Raji (cell line): ENCODE measurements around the gene DAND5.

Experiments
- POLR2A ChIP-seq: IDR thresholded peaks from 2 replicates; pipeline ENCODE4 v1.6.1; 2011; ENCODE audit warnings: low read depth, low read length, control low read depth; ENCODE audit not compliant: insufficient read depth

DAND5 gene

DNA sequence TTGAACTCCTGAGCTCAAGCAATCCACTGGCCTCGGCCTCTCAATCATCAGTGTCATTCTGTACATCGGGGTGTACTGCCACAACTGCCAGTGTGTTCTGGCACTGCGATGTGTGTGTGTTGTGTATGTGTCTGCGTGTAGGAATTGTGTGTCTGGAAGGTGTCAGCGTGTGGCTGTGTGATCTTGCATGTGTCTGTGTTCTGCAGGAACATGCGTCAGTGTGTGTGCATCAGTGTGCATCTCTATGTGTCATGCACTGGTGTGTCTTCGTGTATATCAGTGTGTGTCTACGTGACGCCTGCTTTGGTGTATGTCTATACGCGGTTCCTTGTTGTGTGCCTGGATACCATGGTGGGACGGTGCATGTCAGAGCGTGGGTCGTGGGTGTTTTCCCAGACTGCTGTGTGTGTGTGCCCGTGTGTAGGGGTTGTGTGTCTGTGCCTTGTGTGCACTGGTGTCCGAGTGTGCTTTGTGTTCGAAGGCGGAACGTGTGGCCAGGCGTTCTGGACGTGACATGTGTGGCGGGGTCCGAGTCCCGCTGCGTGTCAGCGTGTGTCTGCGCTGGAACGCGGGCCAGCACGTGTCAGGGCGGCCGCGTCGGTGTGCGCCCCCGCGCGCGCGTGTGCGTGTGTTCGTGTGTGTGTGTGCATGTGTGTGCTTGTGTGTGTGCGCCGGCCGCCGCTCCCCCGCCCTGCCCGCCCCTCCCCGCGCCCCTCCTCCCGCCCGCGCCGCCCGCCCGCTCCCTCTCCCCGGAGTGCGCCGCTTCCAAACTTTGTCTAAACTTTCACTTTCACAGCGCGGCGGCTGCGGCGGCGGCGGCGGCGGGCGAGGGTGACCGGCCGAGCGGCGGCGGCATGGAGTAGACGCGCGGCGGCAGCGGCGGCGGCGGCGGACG, 25.6 kb downstream of the DAND5 start, which contains the start of gene NFIX:
TSS of gene NFIX (plus strand) at position 775 of the 895 bp plus-strand sequence. CDS start 363 bp downstream, outside the sequence.
- no peak for TF ChIP-seq POLR2A

DNA sequence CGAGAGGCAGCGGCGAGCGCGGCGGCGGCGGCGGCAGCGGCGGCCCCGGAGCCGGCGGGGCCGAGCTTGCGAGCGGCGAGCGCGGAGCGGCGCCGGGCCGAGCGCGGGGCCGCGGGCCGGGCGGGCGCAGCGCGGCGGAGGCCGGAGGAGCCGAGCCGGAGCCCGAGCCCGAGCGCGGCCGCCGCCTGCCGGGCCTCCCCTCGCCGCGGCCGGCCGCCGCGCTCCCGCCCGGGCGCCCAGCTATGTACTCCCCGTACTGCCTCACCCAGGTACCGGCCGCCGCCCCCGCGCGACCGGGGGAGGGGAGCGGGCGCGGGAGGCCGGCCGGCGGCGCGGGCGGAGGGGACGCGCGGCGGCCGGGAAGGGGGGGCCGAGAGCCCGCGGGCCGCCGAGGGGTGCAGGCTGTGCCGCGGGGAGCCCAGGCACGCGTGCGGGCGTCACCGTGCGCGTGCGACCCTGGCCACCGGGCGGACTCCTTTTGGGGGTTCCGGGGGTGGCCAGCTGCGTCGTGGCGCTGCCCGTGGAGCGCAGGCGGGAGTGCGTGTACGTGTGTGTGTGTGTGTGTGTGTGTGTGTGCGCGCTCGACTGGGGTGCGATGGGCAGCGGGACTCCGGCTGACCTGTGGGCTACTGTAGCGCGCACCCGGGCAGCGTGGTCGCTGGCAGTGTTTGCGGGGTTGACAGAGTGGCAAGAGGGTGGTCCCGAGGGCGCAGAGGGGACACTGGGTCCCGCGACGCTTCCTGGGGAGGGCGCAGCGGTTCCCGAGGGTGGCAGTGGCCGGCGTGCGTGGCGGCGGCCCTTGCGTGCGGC, 26.4 kb downstream of the DAND5 start:
- TF ChIP-seq POLR2A, result no peak

- no peak for TF ChIP-seq POLR2A
Observed at GRCh38 chr19:12996406-12997094, 27.2 kb downstream of the DAND5 start.

DNA sequence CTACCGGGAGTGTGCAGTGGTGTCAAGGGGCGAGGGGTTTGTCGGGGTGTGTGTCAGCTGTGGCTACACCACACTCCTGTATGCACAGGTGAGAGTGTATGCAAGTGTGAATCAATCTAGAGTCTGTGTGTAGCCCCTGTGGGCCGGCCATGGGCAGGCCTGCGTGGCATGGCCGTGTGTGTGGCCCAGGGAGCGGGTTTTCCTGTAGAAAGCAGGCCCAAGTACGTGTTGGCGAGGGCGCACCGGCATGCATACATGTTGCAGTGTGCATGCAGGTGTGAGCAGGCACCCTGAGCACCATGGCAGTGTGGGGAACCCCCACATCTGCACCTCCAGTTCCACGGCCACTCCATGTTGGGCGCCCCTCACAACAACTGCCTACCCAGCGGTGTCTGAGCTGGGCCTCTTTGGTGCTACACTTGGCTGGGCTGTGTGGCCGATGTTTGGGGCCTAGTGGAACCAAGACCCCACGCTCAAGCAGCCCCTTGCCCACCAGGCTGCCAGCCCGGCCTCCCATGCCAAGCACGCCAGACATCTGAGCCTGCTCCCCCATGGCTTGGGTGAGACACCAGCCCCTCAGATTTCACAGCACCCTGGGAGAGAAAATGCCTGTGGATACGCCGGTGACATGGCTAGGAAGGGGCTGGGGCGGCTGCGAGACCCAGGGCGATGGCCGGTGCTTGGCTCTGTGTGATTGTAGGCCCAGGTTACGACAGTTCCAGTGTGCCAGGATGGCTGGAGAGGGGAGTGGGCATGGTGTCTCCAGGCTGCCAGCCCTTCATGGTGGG, 28.0 kb downstream of the DAND5 start:
- no peak for TF ChIP-seq POLR2A

- no peak for TF ChIP-seq POLR2A
Observed at GRCh38 chr19:12997967-12998940, 28.9 kb downstream of the DAND5 start.

DNA sequence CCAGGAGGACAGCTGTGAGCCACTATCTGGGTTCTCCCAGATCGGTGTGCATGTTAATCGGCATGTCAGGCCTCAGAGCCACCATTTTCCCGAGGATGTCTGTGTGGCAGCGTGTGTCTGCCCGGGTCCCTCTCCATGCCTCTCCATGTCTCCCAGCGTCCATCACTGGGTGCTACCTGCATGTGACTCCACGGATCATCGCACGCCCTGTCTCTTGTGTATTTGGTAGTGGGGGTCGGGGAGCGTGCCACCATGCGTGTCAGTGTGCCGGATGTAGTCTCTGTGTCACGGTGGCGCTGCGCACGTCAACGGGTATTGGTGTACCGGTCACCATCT, 31.8 kb downstream of the DAND5 start:
- no peak for TF ChIP-seq POLR2A

GRCh38 chr19:13001502-13002165, 32.3 kb downstream of the DAND5 start:
- no peak for TF ChIP-seq POLR2A

DNA sequence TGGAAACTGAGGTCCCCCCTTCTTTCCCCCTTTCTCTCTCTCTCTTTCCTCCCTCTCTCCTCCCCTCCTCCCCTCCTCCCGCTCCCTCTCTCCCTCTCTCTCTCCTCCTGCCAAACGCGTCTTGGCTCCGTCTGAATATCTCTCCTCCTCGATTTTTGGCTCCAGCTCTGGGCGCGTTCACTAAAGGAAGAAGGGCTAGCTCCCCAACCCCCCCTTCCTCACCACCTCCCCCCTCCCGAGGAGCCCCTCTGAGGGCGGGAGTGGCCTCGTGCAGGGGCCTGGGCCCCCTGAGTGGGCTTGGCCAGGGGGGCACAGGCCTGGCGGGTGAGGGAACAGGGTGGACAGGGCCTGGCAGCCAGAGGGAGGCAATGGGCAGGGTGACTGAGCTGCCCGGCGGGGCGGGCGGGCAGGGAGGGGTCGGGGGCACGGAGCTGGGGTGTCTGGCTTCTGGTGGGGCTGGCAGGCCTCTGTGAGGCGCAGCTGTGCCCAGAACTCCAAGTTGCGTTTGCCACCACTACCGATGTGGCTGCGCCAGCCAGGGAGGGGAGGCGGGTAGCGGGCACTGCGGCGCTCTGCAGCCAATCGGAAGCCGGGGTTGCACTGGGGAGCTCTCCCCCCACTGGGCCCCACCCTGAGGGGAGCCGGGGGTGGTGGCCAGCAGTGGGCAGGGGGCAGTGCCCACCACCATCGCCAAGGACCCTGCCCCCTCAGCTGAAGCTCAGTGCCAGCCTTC, 33.0 kb downstream of the DAND5 start:
- no peak for TF ChIP-seq POLR2A

- no peak for TF ChIP-seq POLR2A
Observed at GRCh38 chr19:13003081-13003480, 33.7 kb downstream of the DAND5 start.

DNA sequence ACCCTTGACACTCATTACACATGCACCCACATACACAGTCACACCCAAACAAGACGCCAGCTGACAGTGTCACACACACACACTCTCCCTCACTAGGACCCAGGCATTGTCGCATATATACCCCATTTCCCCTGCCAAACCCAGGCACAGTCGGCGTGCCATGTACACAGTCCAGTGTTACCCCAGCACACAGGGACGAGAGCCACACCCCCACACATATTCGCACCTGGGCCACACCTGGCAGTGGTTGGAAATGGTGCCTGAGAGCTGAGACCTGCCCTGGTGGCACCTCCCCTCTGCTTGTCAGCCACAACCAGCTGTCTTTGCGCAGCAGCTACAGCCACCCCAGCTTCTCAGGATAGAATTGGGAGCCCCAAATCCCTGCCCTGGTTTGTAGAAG, 34.9 kb downstream of the DAND5 start:
- no peak for TF ChIP-seq POLR2A

GRCh38 chr19:13005253-13005652, 35.9 kb downstream of the DAND5 start:
- no peak for TF ChIP-seq POLR2A

DNA sequence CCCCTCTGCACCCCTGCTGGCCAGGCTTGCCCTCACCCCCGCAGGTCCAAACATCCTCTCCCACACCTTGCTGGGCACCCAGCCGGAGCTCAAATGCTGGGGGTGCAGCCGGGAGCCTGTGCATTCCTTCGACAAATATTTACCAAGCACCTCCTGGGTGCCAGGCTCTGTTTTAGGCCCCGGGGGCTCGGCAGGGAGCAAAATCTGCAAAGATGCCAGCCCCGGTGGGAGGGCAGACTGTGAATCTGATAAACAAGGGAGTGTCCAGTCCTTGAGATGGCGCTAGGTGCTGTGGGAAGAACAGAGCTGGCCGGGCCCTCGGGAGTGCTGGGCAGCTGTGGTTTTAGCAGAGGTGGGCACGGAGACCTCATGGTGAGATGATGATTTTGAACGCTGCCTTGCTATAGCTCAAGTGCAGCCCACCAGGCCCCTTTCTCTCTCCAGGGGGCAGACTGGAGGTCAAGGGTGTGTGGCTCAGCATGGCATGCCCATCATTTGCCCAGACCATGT, 36.5 kb downstream of the DAND5 start:
- no peak for TF ChIP-seq POLR2A

DNA sequence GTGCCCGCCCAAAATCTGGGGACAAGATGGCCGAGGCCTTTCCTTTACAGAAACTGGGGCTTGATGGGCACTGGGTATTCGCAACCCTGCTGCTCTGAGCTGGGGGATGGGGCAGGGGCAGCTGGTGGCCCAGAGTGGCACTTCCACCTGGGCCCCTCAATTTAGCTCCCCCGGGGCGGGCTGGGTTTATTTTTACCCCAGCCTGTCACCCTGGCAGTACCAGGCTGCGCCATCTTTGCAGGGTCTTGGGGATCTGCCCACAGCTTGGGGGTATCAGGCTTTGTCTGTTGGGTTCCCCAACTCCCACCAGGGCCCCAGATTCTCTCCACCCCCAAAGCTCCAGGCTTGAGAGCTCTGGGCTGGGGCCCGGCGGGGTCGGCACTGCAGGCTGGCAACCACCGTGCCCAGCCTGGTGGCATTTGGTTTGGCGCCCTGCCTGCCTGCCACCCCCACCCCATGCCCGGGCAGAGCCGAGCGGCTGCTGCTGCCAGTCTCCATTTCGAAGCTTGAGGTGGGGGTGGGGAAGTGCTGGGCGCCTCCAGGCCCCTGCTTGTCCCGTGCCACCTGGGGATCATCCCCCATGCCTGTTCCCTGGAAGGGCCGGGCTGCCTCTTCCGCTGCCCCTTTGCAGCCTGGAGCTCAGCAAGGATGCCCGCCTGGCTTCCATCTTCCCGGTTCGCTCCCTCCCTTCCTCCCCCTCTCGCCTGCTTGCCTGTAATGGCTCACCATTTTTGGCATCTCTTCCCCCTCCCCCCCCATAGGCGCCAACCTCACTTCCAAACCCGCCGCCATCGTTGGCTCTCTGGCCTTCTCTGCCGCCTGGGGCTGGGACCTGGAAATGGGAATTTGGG, 37.3 kb downstream of the DAND5 start:
- no peak for TF ChIP-seq POLR2A
